SK-N-SH treated with all-trans-retinoic acid at 6 μM for 48 hours (cell line): ENCODE measurements around the gene UBE2H.

Experiments
- ATAC-seq: fragments of 200-7000 bp; cut with Tn5 transposase; 3 replicates; pipeline ENCODE4 v1.9.1; 2020; ENCODE audit warnings: mild to moderate bottlenecking, moderate library complexity
- ARNTL ChIP-seq: fragments of 450-650 bp; formaldehyde crosslinking; IDR thresholded peaks from 2 replicates; pipeline ENCODE4 v1.5.0; 2020; ENCODE audit warnings: low read depth, mild to moderate bottlenecking, moderate library complexity, borderline replicate concordance
- CSDC2 ChIP-seq: fragments of 250-450 bp; sonication (Bioruptor Pico); IDR thresholded peaks from 2 replicates; pipeline ENCODE4 v1.5.0; 2020; ENCODE audit warnings: mild to moderate bottlenecking, moderate library complexity
- CSRNP3 ChIP-seq: fragments of 250-450 bp; sonication (Bioruptor Pico); IDR thresholded peaks from 2 replicates; pipeline ENCODE4 v1.5.1; 2021; ENCODE audit warnings: mild to moderate bottlenecking, moderate library complexity
- ESRRG ChIP-seq: fragments of 250-450 bp; sonication (Bioruptor Pico); IDR thresholded peaks from 2 replicates; pipeline ENCODE4 v1.6.1; 2021; ENCODE audit warnings: mild to moderate bottlenecking
- GLIS3 ChIP-seq: fragments of 250-450 bp; sonication (Bioruptor Pico); IDR thresholded peaks from 2 replicates; pipeline ENCODE4 v1.5.0; 2020; ENCODE audit warnings: mild to moderate bottlenecking, moderate library complexity
- OSR1 ChIP-seq: fragments of 250-450 bp; sonication (Bioruptor Pico); IDR thresholded peaks from 2 replicates; pipeline ENCODE4 v1.8.0; 2022; ENCODE audit warnings: moderate library complexity, mild to moderate bottlenecking, inconsistent platforms
- PPARA ChIP-seq: fragments of 250-450 bp; sonication (Bioruptor Pico); IDR thresholded peaks from 2 replicates; pipeline ENCODE4 v1.5.0; 2020; ENCODE audit warnings: mild to moderate bottlenecking, borderline replicate concordance
- SNAI2 ChIP-seq: fragments of 250-450 bp; sonication (Bioruptor Pico); IDR thresholded peaks from 2 replicates; pipeline ENCODE4 v1.5.0; 2020; ENCODE audit warnings: mild to moderate bottlenecking, moderate library complexity
- TCF4 ChIP-seq: fragments of 250-450 bp; sonication (Bioruptor Pico); IDR thresholded peaks from 2 replicates; pipeline ENCODE4 v1.8.0; 2021; ENCODE audit warnings: mild to moderate bottlenecking, moderate library complexity, borderline replicate concordance
- TOX ChIP-seq: fragments of 250-450 bp; sonication (Bioruptor Pico); IDR thresholded peaks from 2 replicates; pipeline ENCODE4 v1.8.0; 2021; ENCODE audit warnings: mild to moderate bottlenecking, moderate library complexity, borderline replicate concordance
- ZC3H10 ChIP-seq: fragments of 250-450 bp; sonication (Bioruptor Pico); IDR thresholded peaks from 2 replicates; pipeline ENCODE4 v1.5.1; 2021; ENCODE audit warnings: mild to moderate bottlenecking, moderate library complexity
- ZFP3 ChIP-seq: fragments of 250-450 bp; sonication (Bioruptor Pico); IDR thresholded peaks from 2 replicates; pipeline ENCODE4 v1.5.0; 2020; ENCODE audit warnings: mild to moderate bottlenecking, moderate library complexity
- ZFP30 ChIP-seq: fragments of 450-650 bp; formaldehyde crosslinking; IDR thresholded peaks from 2 replicates; pipeline ENCODE4 v1.5.0; 2022; ENCODE audit warnings: mild to moderate bottlenecking, moderate library complexity
- ZNF565 ChIP-seq: fragments of 450-650 bp; formaldehyde crosslinking; conservative IDR thresholded peaks from 2 replicates; pipeline ENCODE4 v1.5.0; 2020; ENCODE audit warnings: low read depth, mild to moderate bottlenecking, moderate library complexity
- ZNF70 ChIP-seq: fragments of 450-650 bp; formaldehyde crosslinking; IDR thresholded peaks from 2 replicates; pipeline ENCODE4 v1.5.0; 2020; ENCODE audit warnings: mild to moderate bottlenecking, moderate library complexity
- ZNF8 ChIP-seq: fragments of 450-650 bp; formaldehyde crosslinking; IDR thresholded peaks from 2 replicates; pipeline ENCODE4 v1.5.0; 2020; ENCODE audit warnings: mild to moderate bottlenecking, moderate library complexity
- TF ChIP-seq, protein P1 (sequence below): fragments of 250-450 bp; sonication (Bioruptor Pico); IDR thresholded peaks from 2 replicates; pipeline ENCODE4 v1.8.0; 2020; ENCODE audit warnings: mild to moderate bottlenecking, moderate library complexity, borderline replicate concordance
- TF ChIP-seq, protein P2 (sequence below): fragments of 250-450 bp; sonication (Bioruptor Pico); IDR thresholded peaks from 2 replicates; pipeline ENCODE4 v1.8.0; 2021; ENCODE audit warnings: low read depth, mild to moderate bottlenecking, moderate library complexity, borderline replicate concordance
- TF ChIP-seq, protein P3 (sequence below): fragments of 250-450 bp; sonication (Bioruptor Pico); IDR thresholded peaks from 2 replicates; pipeline ENCODE4 v1.5.0; 2020; ENCODE audit warnings: mild to moderate bottlenecking, moderate library complexity

UBE2H gene

DNA sequence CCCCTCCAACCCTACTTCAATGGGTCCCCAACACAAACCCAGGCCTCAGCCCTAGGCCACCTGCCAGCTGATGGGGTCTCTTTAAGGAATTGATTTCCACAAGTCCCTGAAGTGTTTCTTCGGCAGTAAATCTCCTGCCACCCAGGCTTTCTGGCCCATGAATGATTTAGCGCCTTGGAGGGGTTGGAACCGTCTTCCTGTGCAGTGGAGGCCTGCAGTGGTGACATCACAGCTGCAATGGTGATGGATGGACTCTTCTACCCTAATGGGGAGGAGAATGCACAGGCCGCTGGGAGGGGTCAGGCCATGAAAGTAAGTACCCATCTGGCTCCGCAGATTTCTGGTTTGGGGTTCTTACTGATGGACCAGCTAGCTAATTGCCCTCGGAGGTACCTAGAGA lies 163.8 kb downstream of the UBE2H start:
- ATAC-seq: no peak
- TF ChIP-seq ESRRG (no peak), CSRNP3 (CRISPR knock-in tag) (no peak)

DNA sequence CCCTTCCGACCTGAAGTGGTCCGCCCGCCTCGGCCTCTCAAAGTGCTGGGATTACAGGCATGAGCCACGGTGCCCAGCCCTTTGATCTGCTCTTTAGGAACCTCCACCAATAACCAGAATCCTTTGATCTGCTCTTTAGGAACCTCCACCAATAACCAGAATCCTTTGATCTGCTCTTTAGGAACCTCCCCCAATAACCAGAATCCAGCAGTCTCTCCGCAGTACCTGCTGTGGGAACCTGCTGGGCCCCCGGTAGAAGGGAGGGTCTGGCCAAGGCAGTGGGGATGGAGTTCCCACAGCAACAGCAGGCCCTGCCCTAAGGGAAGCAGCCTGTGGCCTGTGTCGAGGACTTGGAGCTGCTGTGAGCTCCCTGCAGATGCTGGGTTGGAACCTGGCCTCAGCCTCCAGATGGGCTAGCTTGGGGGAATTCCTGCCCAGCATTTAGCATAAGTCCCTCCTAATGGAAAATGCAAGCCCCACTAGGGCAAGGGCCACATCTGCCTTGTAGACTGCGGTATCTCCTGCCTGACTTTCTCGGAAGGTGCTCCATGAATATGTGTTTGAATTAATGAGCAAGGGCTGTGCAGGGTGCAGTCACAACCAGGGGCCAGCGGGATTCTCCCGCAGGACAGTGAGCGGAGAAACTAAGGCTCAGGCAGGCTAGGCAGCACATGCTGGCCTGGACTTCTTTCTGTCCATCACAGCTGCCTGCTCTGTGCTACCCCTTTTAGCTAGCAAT lies 165.8 kb downstream of the UBE2H start:
- ATAC-seq: no peak
- no peak for TF ChIP-seq TOX (CRISPR knock-in tag)
- TF ChIP-seq ZC3H10: no peak

GRCh38 chr7:129785685-129786514 lies 166.9 kb downstream of the UBE2H start:
- no peak for ATAC-seq
- TF ChIP-seq, protein P1, sequence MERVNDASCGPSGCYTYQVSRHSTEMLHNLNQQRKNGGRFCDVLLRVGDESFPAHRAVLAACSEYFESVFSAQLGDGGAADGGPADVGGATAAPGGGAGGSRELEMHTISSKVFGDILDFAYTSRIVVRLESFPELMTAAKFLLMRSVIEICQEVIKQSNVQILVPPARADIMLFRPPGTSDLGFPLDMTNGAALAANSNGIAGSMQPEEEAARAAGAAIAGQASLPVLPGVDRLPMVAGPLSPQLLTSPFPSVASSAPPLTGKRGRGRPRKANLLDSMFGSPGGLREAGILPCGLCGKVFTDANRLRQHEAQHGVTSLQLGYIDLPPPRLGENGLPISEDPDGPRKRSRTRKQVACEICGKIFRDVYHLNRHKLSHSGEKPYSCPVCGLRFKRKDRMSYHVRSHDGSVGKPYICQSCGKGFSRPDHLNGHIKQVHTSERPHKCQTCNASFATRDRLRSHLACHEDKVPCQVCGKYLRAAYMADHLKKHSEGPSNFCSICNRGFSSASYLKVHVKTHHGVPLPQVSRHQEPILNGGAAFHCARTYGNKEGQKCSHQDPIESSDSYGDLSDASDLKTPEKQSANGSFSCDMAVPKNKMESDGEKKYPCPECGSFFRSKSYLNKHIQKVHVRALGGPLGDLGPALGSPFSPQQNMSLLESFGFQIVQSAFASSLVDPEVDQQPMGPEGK (CRISPR knock-in tag): no peak
- TF ChIP-seq ZC3H10: no peak
- TF ChIP-seq ZNF8: no peak
- TF ChIP-seq, all 23 proteins: peak for 0

DNA sequence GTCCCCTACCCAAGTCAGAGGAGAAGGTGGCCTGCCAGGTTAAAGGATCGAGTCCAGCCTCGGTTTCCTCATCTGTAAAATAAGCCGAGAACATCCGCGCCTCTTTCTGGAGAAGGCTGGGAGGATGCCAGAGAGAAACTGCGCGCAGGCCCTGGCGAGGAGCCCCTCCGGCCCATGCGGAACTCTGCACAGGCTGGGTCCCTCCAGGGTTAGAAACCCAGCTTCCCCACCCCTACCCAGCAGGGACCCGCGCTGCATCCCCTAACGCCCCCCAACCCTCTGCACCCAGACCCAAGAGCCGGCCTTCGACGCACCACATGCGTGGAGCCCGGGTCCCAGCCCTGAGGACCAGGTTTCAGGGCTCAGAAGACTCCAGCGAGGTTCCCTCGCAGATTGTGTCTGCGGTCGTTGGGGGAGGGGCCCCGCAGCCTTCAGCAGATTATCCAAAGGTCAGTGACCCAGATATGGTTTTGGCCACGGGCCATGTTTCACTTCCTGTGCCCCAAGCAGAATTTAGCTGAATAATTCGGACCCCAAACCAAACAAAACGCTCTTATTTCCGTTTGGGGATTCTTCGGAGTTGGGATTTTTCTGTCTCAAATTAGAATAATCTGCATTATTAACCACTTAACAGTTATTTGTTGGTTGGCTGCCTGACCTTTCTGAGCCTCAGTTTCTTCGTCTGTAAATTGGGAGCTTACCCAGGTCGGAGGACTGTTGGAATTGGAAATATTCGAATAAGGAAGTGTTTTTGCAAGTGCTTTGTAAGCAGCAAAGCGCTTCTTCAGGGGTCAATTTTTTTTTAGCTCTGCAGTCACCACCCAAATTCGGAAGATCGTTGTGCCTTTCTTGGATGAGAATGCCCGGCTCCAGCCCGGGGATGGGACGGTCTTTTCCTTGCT lies 167.7 kb downstream of the UBE2H start:
- ATAC-seq: no peak
- TF ChIP-seq, protein P2, sequence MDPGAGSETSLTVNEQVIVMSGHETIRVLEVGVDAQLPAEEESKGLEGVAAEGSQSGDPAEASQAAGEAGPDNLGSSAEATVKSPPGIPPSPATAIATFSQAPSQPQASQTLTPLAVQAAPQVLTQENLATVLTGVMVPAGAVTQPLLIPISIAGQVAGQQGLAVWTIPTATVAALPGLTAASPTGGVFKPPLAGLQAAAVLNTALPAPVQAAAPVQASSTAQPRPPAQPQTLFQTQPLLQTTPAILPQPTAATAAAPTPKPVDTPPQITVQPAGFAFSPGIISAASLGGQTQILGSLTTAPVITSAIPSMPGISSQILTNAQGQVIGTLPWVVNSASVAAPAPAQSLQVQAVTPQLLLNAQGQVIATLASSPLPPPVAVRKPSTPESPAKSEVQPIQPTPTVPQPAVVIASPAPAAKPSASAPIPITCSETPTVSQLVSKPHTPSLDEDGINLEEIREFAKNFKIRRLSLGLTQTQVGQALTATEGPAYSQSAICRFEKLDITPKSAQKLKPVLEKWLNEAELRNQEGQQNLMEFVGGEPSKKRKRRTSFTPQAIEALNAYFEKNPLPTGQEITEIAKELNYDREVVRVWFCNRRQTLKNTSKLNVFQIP (CRISPR knock-in tag): no peak
- TF ChIP-seq ZFP30 (CRISPR knock-in tag) (no peak), ZC3H10 (no peak), PPARA (CRISPR knock-in tag) (no peak), ZNF565 (CRISPR knock-in tag) (no peak), ZNF70 (CRISPR knock-in tag) (no peak), GLIS3 (CRISPR knock-in tag) (no peak), ARNTL (no peak), SNAI2 (no peak), ZNF8 (no peak), ZFP3 (no peak), OSR1 (CRISPR knock-in tag) (no peak), CSDC2 (CRISPR knock-in tag) (no peak), CSRNP3 (CRISPR knock-in tag) (no peak), ESRRG (no peak), TCF4 (CRISPR knock-in tag) (no peak)
- TF ChIP-seq, protein P1 (CRISPR knock-in tag): no peak
- TF ChIP-seq, protein P3, sequence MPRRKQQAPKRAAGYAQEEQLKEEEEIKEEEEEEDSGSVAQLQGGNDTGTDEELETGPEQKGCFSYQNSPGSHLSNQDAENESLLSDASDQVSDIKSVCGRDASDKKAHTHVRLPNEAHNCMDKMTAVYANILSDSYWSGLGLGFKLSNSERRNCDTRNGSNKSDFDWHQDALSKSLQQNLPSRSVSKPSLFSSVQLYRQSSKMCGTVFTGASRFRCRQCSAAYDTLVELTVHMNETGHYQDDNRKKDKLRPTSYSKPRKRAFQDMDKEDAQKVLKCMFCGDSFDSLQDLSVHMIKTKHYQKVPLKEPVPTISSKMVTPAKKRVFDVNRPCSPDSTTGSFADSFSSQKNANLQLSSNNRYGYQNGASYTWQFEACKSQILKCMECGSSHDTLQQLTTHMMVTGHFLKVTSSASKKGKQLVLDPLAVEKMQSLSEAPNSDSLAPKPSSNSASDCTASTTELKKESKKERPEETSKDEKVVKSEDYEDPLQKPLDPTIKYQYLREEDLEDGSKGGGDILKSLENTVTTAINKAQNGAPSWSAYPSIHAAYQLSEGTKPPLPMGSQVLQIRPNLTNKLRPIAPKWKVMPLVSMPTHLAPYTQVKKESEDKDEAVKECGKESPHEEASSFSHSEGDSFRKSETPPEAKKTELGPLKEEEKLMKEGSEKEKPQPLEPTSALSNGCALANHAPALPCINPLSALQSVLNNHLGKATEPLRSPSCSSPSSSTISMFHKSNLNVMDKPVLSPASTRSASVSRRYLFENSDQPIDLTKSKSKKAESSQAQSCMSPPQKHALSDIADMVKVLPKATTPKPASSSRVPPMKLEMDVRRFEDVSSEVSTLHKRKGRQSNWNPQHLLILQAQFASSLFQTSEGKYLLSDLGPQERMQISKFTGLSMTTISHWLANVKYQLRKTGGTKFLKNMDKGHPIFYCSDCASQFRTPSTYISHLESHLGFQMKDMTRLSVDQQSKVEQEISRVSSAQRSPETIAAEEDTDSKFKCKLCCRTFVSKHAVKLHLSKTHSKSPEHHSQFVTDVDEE (CRISPR knock-in tag): no peak
